ENCODE measurements around the gene PRR14. TPM values are rescaled to one million over a fixed set of nuclear protein-coding genes. Genes with fewer than 3 reads are reported as not detected.

The PRR14 gene
- total RNA-seq, result 10 to 100 TPM; 76.8 to 77.8 TPM

GRCh38 chr16:30650369-30651123 is at the start of gene PRR14:
TSS of gene PRR14 (plus strand) at chr16:30650960. CDS start at chr16:30651646, 686 bp downstream.
- intact Hi-C loops (cut with DNase I, micrococcal nuclease), result loop anchor here (1.0 to 2.0 kb wide), 16 partner anchors 8 to 808 kb away; partner anchors contain the start of genes FBRS (in 2 of the 2), ALDOA (in 1 of the 2), ARMC5 (in 1 of the 2) and DCTPP1 (in 1 of the 2)
- CTCF ChIA-PET, result interaction anchor here (0.6 to 2.2 kb wide), 17 partner anchors 9 to 469 kb away, joined by 3 to 22 read pairs (median 4); partner anchors contain the start of genes DCTPP1, SEPHS2 and ZNF689
- ATAC-seq (peak; percentile 82), DNase-seq (peak; percentile 100)
- POLR2A ChIA-PET, result interaction anchor here (0.6 to 1.9 kb wide), 13 partner anchors 8 to 843 kb away, joined by 3 to 15 read pairs (median 4); partner anchors contain the start of genes DCTPP1, FBRS, ZNF747 and ZNF764
- Mint-ChIP-seq H3K27ac (peak within 1 kb of the TSS; percentile 97), H3K27me3 (no peaks in the 10 kb centered on the region), H3K4me1 (peaks cover 21% of the 10 kb centered on the region), H3K4me3 (peak within 1 kb of the TSS; percentile 95), H3K36me3 (ENCODE audit: low read depth) (peaks cover 29% of the 10 kb centered on the region), H3K9me3 (ENCODE audit: low read depth) (no peaks in the 10 kb centered on the region)

DNA sequence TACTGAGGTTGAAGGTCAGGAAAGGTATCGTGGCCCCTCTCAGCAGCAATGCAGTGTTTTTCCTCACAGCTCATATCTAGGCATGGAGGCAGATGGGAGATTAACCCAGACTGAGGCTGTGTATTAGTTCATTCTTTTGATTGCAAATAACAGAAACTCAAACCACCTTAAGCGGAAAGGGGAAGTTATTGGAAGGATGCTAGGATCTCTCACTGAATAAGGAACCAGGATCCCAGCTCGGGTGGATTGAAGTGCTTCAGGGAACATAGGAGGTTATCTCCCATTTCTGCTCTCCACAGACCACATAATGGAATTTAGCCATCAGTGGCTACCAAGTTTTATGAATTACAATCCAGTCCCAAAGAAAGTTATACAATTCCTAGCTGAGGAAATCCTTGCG is 48.8 kb upstream of the PRR14 start:
- POLR2A ChIA-PET, result interaction anchor here (1.0 kb wide), 1 partner anchor 75 kb away, joined by 5 read pairs; no protein-coding TSS in a partner anchor
- H3K36me3 Mint-ChIP-seq (ENCODE audit: low read depth), result peaks cover 24% of the 10 kb centered on the region
- no peak overlapping the region for H3K4me3 Mint-ChIP-seq
- intact Hi-C loops (cut with DNase I, micrococcal nuclease), result no loop called here
- DNase-seq (no peak), ATAC-seq (no peak)
- H3K27me3 Mint-ChIP-seq, result no peaks in the 10 kb centered on the region
- peaks cover 6% of the 10 kb centered on the region for H3K4me1 Mint-ChIP-seq
- no peak overlapping the region for H3K27ac Mint-ChIP-seq
- no peaks in the 10 kb centered on the region for H3K9me3 Mint-ChIP-seq (ENCODE audit: low read depth)
- CTCF ChIA-PET, result interaction anchor here (0.6 to 8.0 kb wide), 5 partner anchors 10 to 489 kb away, joined by 3 to 99 read pairs (median 5); partner anchors contain the start of genes DCTPP1, GDPD3 and ZNF689

- Mint-ChIP-seq H3K27ac (no peak overlapping the region), H3K4me1 (peaks cover 7% of the 10 kb centered on the region), H3K27me3 (no peaks in the 10 kb centered on the region), H3K4me3 (no peak overlapping the region), H3K36me3 (ENCODE audit: low read depth) (peaks cover 29% of the 10 kb centered on the region), H3K9me3 (ENCODE audit: low read depth) (no peaks in the 10 kb centered on the region)
- DNase-seq (no peak), ATAC-seq (no peak)
- intact Hi-C loops (cut with DNase I, micrococcal nuclease), result no loop called here
- ChIA-PET POLR2A (interaction anchor here (0.5 kb wide), 1 partner anchor 188 kb away, joined by 4 read pairs; no protein-coding TSS in a partner anchor), CTCF (interaction anchor here (0.7 to 8.0 kb wide), 11 partner anchors 9 to 490 kb away, joined by 3 to 99 read pairs (median 3); partner anchors contain the start of genes DCTPP1, GDPD3 and ZNF689)
Measured at GRCh38 chr16:30602616-30603277, 48.0 kb upstream of the PRR14 start.

DNA sequence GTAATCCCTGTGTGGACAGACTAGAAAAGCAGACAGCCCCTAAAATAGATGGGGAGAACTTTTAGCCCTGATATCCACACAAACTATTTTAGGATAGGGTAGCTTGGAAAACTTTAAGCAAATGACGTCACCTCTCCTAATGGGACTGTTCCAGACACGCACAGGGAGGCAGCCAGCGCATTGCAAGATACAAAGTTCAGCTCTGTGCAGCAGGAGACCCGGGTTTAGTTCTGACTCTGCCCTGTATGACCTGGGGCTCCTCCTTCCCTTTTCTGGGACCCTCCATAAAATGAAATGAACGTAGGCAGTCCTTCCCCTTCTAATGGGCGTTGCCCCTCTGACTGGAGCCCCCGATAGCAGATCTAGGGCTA is 46.8 kb upstream of the PRR14 start:
- peaks cover 32% of the 10 kb centered on the region for H3K36me3 Mint-ChIP-seq (ENCODE audit: low read depth)
- H3K4me1 Mint-ChIP-seq, result peaks cover 10% of the 10 kb centered on the region
- intact Hi-C loops (cut with DNase I, micrococcal nuclease), result no loop called here
- no peak overlapping the region for H3K27ac Mint-ChIP-seq
- no peak overlapping the region for H3K4me3 Mint-ChIP-seq
- no peak for ATAC-seq
- no peaks in the 10 kb centered on the region for H3K9me3 Mint-ChIP-seq (ENCODE audit: low read depth)
- no peak for DNase-seq
- no peaks in the 10 kb centered on the region for H3K27me3 Mint-ChIP-seq
- ChIA-PET CTCF (interaction anchor here (1.0 to 8.0 kb wide), 3 partner anchors 8 to 174 kb away, joined by 3 to 99 read pairs (median 3); partner anchors contain the start of genes DCTPP1 and ZNF689), POLR2A (no interaction called here)

- H3K4me1 Mint-ChIP-seq, result peaks cover 13% of the 10 kb centered on the region
- DNase-seq, result no peak
Measured at GRCh38 chr16:30604316-30604947, 46.3 kb upstream of the PRR14 start.

GRCh38 chr16:30605158-30605557 is 45.6 kb upstream of the PRR14 start:
- H3K36me3 Mint-ChIP-seq (ENCODE audit: low read depth), result peaks cover 32% of the 10 kb centered on the region
- no peak overlapping the region for H3K4me3 Mint-ChIP-seq
- CTCF ChIA-PET, result interaction anchor here (0.7 kb wide), 1 partner anchor 196 kb away, joined by 4 read pairs; no protein-coding TSS in a partner anchor
- intact Hi-C loops (cut with DNase I, micrococcal nuclease), result no loop called here
- ATAC-seq (no peak), DNase-seq (no peak)
- H3K9me3 Mint-ChIP-seq (ENCODE audit: low read depth), result no peaks in the 10 kb centered on the region
- H3K4me1 Mint-ChIP-seq, result peaks cover 13% of the 10 kb centered on the region
- POLR2A ChIA-PET, result no interaction called here
- H3K27me3 Mint-ChIP-seq, result no peaks in the 10 kb centered on the region
- H3K27ac Mint-ChIP-seq, result no peak overlapping the region

More at GRCh38 chr16:30604316-30604947, 46.3 kb upstream of the PRR14 start:
- ChIA-PET POLR2A (no interaction called here), CTCF (interaction anchor here (0.7 to 8.0 kb wide), 2 partner anchors 7 to 195 kb away, joined by 4 to 99 read pairs; partner anchors contain the start of gene ZNF689)
- ATAC-seq, result no peak
- no peak overlapping the region for H3K4me3 Mint-ChIP-seq
- H3K9me3 Mint-ChIP-seq (ENCODE audit: low read depth), result no peaks in the 10 kb centered on the region
- no peaks in the 10 kb centered on the region for H3K27me3 Mint-ChIP-seq
- intact Hi-C loops (cut with DNase I, micrococcal nuclease), result no loop called here
- H3K27ac Mint-ChIP-seq, result no peak overlapping the region
- H3K36me3 Mint-ChIP-seq (ENCODE audit: low read depth), result peaks cover 32% of the 10 kb centered on the region

- Mint-ChIP-seq H3K4me1 (peaks cover 19% of the 10 kb centered on the region), H3K27ac (no peak overlapping the region)
- CTCF ChIA-PET, result interaction anchor here (1.7 to 11.8 kb wide), 3 partner anchors 6 to 23 kb away, joined by 8 to 99 read pairs (median 10); no protein-coding TSS in a partner anchor
Measured at GRCh38 chr16:30606004-30606403, 44.8 kb upstream of the PRR14 start.

GRCh38 chr16:30609002-30609925 is 41.5 kb upstream of the PRR14 start:
- peak; percentile 45 for ATAC-seq
- H3K27ac Mint-ChIP-seq, result peak overlapping the region; percentile 96

More at GRCh38 chr16:30606004-30606403, 44.8 kb upstream of the PRR14 start:
- H3K4me3 Mint-ChIP-seq, result no peak overlapping the region
- intact Hi-C loops (cut with DNase I, micrococcal nuclease), result no loop called here
- no peak for ATAC-seq
- DNase-seq, result no peak
- H3K36me3 Mint-ChIP-seq (ENCODE audit: low read depth), result peaks cover 29% of the 10 kb centered on the region
- POLR2A ChIA-PET, result no interaction called here
- no peaks in the 10 kb centered on the region for H3K27me3 Mint-ChIP-seq
- H3K9me3 Mint-ChIP-seq (ENCODE audit: low read depth), result no peaks in the 10 kb centered on the region

DNA sequence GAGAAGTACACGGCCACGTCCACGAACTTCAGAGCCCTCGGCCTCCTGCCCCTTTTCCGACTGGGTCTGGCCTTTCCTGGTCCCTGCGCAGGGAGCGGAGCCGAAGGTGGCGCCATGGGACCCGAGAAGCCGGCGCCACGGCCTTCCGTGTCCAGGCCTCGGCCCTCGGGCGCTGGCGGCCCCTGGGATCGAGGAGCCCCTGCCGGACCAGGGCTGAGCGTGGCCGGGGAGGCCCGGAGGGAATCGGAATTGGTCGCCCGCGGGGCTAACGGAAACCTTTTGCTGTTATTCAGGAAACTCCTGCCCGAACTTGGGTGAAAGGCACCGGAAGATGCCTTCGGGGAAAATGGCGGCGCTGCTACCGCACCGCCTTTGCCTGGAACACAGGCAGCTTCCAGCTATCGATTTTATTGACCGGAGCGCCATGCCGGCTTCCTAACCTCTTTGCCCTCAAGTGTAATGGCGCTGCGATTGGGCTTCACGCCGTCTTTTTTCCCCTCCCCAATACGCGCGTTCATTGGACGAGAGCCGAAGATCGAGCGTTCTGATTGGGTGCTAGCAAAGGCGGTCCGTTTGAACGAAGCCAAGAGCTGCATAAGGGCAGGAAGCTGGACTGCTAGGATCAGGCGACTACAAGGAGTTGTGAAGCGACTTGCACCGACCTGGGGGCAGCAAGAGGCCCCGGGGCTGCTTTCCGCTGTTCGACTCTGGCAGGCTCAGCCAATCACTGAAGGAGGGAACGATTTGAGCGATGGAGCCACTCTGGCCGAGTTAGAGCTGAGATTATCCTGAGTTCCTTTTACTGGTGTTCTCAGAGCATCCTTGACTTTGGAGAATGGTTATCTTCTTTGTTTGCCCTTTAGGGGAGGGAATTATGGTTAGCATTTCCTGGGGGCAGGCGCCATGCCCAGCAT is 40.6 kb upstream of the PRR14 start, which contains the start of gene ZNF689:
ZNF689 (minus strand) TSS at position 464 of the 914 bp plus-strand sequence; CDS start at position 116, 348 bp downstream.
- Mint-ChIP-seq H3K36me3 (ENCODE audit: low read depth) (peaks cover 17% of the 10 kb centered on the region), H3K27ac (peak within 1 kb of the TSS; percentile 96), H3K4me3 (peak within 1 kb of the TSS; percentile 80), H3K9me3 (ENCODE audit: low read depth) (no peaks in the 10 kb centered on the region), H3K27me3 (no peaks in the 10 kb centered on the region), H3K4me1 (peaks cover 19% of the 10 kb centered on the region)
- intact Hi-C loops (cut with DNase I, micrococcal nuclease), result loop anchor here in 1 of 2 experiments (1.0 to 10.0 kb wide), 12 partner anchors 24 to 543 kb away; partner anchors contain the start of genes ALDOA, DCTPP1, FBRS and MAPK3
- CTCF ChIA-PET, result interaction anchor here (0.7 to 11.8 kb wide), 13 partner anchors 10 to 203 kb away, joined by 3 to 99 read pairs (median 3); partner anchors contain the start of genes DCTPP1, PRR14 and ZNF771
- POLR2A ChIA-PET, result interaction anchor here (0.5 to 1.6 kb wide), 13 partner anchors 24 to 239 kb away, joined by 3 to 9 read pairs (median 4); partner anchors contain the start of genes DCTPP1, FBRS, ZNF688 and ZNF747
- ATAC-seq (peak; percentile 88), DNase-seq (peak; percentile 96)

More at GRCh38 chr16:30609002-30609925, 41.5 kb upstream of the PRR14 start:
- Mint-ChIP-seq H3K4me1 (peaks cover 19% of the 10 kb centered on the region), H3K9me3 (ENCODE audit: low read depth) (no peaks in the 10 kb centered on the region), H3K27me3 (no peaks in the 10 kb centered on the region), H3K4me3 (peak overlapping the region; percentile 80), H3K36me3 (ENCODE audit: low read depth) (peaks cover 24% of the 10 kb centered on the region)
- intact Hi-C loops (cut with DNase I, micrococcal nuclease), result no loop called here
- ChIA-PET POLR2A (interaction anchor here (0.6 to 1.6 kb wide), 14 partner anchors 11 to 437 kb away, joined by 3 to 9 read pairs (median 4); partner anchors contain the start of genes DCTPP1, FBRS, TBC1D10B and ZNF688), CTCF (interaction anchor here (0.7 to 11.8 kb wide), 11 partner anchors 9 to 214 kb away, joined by 3 to 99 read pairs (median 3); partner anchors contain the start of gene DCTPP1)
- DNase-seq, result peak; percentile 67
